ENCODE measurements around the gene CDADC1.

GRCh38 chr13:49213997-49214916 lies 33.5 kb upstream of the CDADC1 start:
- no peak for TF ChIP-seq CTCF (IDR thresholded peaks at IDR 0.05)
- TF ChIP-seq POLR2AphosphoS5 (IDR thresholded peaks at IDR 0.05; ENCODE audit: insufficient read depth in 1 of 2, low read depth in 1 of 2): no peak

Measured in vagina (tissue), 2 donors.